Upper lobe of left lung (tissue), 6 donors: ENCODE results near the gene BMERB1. TPM values are rescaled to one million over a fixed set of nuclear protein-coding genes. Genes with fewer than 3 reads are reported as not detected.
A peak's percentile ranks its signal among the peaks of the same experiment; 100 is the strongest.
"Not testable (repeated sequence)": the region's sequence is repeated elsewhere in the genome, so short reads cannot be mapped to it uniquely, and the experiment has no call there.

Experiments used
- ATAC-seq, 2 donors: fragments of 200-7000 bp; cut with Tn5 transposase; one replicate each; pipeline ENCODE4 v1.9.1; 2022; ENCODE audit warnings: mild to moderate bottlenecking in 2 of 2, moderate library complexity in 2 of 2; ENCODE audit not compliant: low FRiP score in 2 of 2
- DNase-seq, 2 donors: peaks; one replicate each; pipeline ENCODE4 v3.0.0-alpha.2; 2019 to 2020
- H3K27ac ChIP-seq, 4 donors: fragments of 200-600 bp; sonication (generic); one replicate each; pipeline ENCODE4 v1.5.1; 2016 to 2019
- H3K27me3 ChIP-seq, 4 donors: fragments of 200-600 bp; sonication (generic); one replicate each; pipeline ENCODE4 v1.5.1; 2017 to 2019
- H3K36me3 ChIP-seq, 4 donors: fragments of 200-600 bp; sonication (generic); one replicate each; pipeline ENCODE4 v1.5.1; 2016 to 2019
- H3K4me1 ChIP-seq, 4 donors: fragments of 200-600 bp; sonication (generic); one replicate each; pipeline ENCODE4 v1.5.1; 2018 to 2019
- H3K4me3 ChIP-seq, 4 donors: fragments of 200-600 bp; sonication (generic); one replicate each; pipeline ENCODE4 v1.5.1; 2017 to 2019; ENCODE audit warnings: mild to moderate bottlenecking in 2 of 4, moderate library complexity in 1 of 4
- H3K9me3 ChIP-seq, 4 donors: fragments of 200-600 bp; sonication (generic); one replicate each; pipeline ENCODE4 v1.5.1; 2018 to 2019
- CTCF ChIP-seq, 6 experiments: fragments of 450-650 bp in 4 of 6; fragments of 200-600 bp in 2 of 6; sonication (generic) in 2 of 6; IDR thresholded peaks; one replicate each; pipeline ENCODE4 v1.5.1; 2016 to 2019; ENCODE audit warnings: antibody characterized with exemption in 6 of 6
- EP300 ChIP-seq, 4 donors: sonication (generic); formaldehyde crosslinking; IDR thresholded peaks; one replicate each; pipeline ENCODE4 v1.5.1; 2017; ENCODE audit warnings: antibody characterized with exemption in 4 of 4, control low read depth in 2 of 4
- POLR2A ChIP-seq, 4 donors: fragments of 450-650 bp; IDR thresholded peaks; one replicate each; pipeline ENCODE4 v1.5.1; 2016 to 2017; ENCODE audit warnings: antibody characterized with exemption in 4 of 4, mild to moderate bottlenecking in 2 of 4
- POLR2AphosphoS5 ChIP-seq, 2 donors: sonication (generic); formaldehyde crosslinking; IDR thresholded peaks; one replicate each; pipeline ENCODE4 v1.5.1; 2017; ENCODE audit warnings: antibody characterized with exemption in 2 of 2
- WGBS, 2 donors: methylation state at CpG; one replicate each; pipeline ENCODE4 v1.1.5; 2017 to 2018; 5-methylcytosine and 5-hydroxymethylcytosine counted together
- total RNA-seq, 6 donors: library from RNA; depleted of rRNA in 4 of 6; stranded (reverse); fragments of >200 nt in 4 of 6; gene quantifications; one replicate each; pipeline versions ENCODE4 v1.1.0 to v1.2.1, GENCODE V29; 2016 to 2021
- donor health status: DM: no; HTN: no; CAD: no; lungs with moderate emphysema.
- donor health status: DM: no; HTN: yes; CAD: no; lungs with severe emphysema.

BMERB1 gene
- total RNA-seq, 6 donors from 2014 or later = 5.2 to 27.6 (median 16.1) TPM

GRCh38 chr16:15604460-15605440, 170.4 kb downstream of the BMERB1 start:
- ATAC-seq = no peak
- no peak for DNase-seq
- WGBS, 2 donors = 82 to 84% methylated on average over 14 of the region's 14 CpGs
- Histone ChIP-seq H3K27ac (no peak overlapping the region), H3K9me3 (no peaks in the 10 kb centered on the region), H3K36me3 (peaks cover 19 to 97% (median 87%) of the 10 kb centered on the region in 4 donors), H3K4me1 (peaks cover 0 to 7% (median 1%) of the 10 kb centered on the region in 4 donors), H3K4me3 (no peak overlapping the region), H3K27me3 (no peaks in the 10 kb centered on the region)
- TF ChIP-seq POLR2AphosphoS5 (IDR thresholded peaks at IDR 0.05) (no peak), CTCF (IDR thresholded peaks at IDR 0.05) (no peak), POLR2A (IDR thresholded peaks at IDR 0.05) (no peak), EP300 (IDR thresholded peaks at IDR 0.05) (no peak)

DNA sequence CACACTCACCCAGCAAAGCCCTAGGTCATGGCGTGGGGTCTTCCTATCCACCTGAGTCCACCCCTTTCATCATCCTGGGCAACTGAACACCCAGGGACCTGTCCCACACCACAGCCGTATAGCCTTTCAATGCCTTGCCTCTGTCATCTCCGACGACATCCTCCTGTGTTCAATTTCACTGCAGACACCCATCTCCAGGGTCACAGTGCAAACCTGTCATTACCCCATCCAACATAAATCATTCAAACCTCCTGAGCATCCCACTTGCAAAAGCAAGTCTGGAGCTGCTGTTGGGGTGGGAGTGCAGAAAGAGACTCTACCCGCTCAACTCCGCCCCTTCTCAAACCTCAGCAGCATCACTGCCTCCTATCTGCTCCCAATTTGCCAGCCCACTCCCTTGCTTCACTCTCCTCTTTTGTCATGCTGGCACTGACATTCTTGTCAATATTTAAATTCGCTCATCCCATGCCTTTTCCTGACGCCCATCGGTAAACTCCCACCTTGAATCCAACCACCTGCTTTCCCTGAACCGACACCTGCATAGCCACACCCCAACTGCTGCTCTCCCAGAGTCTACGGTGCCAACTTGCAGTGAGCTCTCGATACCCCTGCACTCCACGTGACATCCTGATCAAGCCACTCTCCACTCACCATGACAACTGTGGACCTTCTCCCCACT, 171.6 kb downstream of the BMERB1 start:
- no peaks in the 10 kb centered on the region for H3K9me3 ChIP-seq
- H3K4me1 ChIP-seq = peaks cover 0 to 7% (median 1%) of the 10 kb centered on the region in 4 donors
- 93 to 96% methylated on average over 13 of the region's 13 CpGs for WGBS, 2 donors
- DNase-seq = no peak
- no peak for TF ChIP-seq POLR2AphosphoS5 (IDR thresholded peaks at IDR 0.05)
- TF ChIP-seq EP300 (IDR thresholded peaks at IDR 0.05) = no peak
- TF ChIP-seq POLR2A (IDR thresholded peaks at IDR 0.05) = no peak
- no peak for TF ChIP-seq CTCF (IDR thresholded peaks at IDR 0.05)
- H3K36me3 ChIP-seq = peaks cover 21 to 97% (median 87%) of the 10 kb centered on the region in 4 donors
- ATAC-seq = no peak
- no peak overlapping the region for H3K27ac ChIP-seq
- no peaks in the 10 kb centered on the region for H3K27me3 ChIP-seq
- H3K4me3 ChIP-seq = no peak overlapping the region

DNA sequence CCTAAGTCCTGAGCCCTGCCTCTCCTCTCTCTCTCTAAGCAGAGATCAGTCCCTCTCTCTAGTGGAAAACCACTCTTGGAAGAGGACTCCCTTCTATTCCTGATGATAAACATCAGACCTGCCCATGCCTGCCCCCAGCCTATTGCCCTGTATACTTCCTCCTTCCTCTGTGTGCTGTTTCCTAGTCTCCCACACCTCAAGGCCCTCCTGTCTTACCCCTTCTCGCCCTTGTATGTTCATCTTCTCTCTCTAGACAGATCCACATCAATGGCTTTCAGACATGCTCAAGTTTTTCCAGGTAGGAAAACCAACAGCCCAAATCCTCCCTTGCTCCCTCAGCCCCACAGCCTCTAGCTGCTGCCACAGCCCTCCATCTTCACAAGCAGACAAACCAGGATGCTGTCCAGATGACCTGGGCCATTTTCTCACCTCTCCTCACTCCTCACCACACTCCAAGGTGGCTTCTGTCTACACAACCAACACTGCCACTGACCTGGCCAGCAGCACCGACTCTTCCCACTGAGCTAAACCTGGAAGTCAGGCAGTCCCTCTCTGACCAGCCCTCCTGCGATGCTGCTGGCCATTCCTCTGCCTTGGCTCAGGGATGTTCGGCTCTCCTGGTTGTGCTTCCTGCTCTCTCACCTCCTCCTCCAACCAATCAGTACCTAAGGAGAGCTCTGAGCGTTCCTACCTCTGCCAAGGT, 172.3 kb downstream of the BMERB1 start:
- Histone ChIP-seq H3K27ac (peak overlapping the region in 3 of 4 donors; percentile 0 to 69 (median 49)), H3K27me3 (no peaks in the 10 kb centered on the region), H3K36me3 (peaks cover 22 to 97% (median 86%) of the 10 kb centered on the region in 4 donors), H3K9me3 (no peaks in the 10 kb centered on the region), H3K4me3 (no peak overlapping the region), H3K4me1 (peaks cover 0 to 7% (median 1%) of the 10 kb centered on the region in 4 donors)
- ATAC-seq (peak in 1 of 2 donors; percentile 36), DNase-seq (no peak)
- TF ChIP-seq POLR2AphosphoS5 (IDR thresholded peaks at IDR 0.05) (no peak), POLR2A (IDR thresholded peaks at IDR 0.05) (no peak), CTCF (IDR thresholded peaks at IDR 0.05) (no peak), EP300 (IDR thresholded peaks at IDR 0.05) (no peak)
- 93 to 97% methylated on average over 5 of the region's 5 CpGs for WGBS, 2 donors

DNA sequence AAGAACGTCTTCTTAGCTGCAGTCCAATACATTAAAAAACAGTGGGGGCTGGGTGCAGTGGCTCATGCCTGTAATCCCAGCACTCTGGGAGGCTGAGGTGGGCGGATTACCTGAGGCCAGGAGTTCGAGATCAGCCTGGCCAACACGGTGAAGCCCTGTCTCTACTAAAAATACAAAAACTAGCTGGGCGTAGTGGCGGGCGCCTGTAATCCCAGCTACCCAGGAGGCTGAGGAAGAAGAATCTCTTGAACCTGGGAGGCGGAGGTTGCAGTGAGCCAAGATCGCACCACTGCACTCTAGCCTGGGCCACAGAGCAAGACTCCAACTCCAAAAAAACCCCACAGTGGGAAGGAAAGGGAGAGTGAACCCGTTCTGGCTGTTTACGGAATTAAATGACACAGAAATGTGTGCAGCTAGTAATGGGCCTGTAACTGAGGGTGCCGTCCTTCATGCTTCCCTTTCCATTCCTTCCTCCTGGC, 172.9 kb downstream of the BMERB1 start:
- H3K4me1 ChIP-seq, DNase-seq, H3K4me3 ChIP-seq, H3K9me3 ChIP-seq, ATAC-seq, H3K27me3 ChIP-seq: not testable (repeated sequence)
- 89 to 95% methylated on average over 12 of the region's 12 CpGs for WGBS, 2 donors
- Histone ChIP-seq H3K27ac (peak overlapping the region in 3 of 4 donors; percentile 0 to 69 (median 49)), H3K36me3 (peaks cover 24 to 97% (median 86%) of the 10 kb centered on the region in 4 donors)
